ENCODE results near the gene OR2T29.
"Not testable (repeated sequence)": the region's sequence is repeated elsewhere in the genome, so short reads cannot be mapped to it uniquely, and the experiment has no call there.

The OR2T29 gene

DNA sequence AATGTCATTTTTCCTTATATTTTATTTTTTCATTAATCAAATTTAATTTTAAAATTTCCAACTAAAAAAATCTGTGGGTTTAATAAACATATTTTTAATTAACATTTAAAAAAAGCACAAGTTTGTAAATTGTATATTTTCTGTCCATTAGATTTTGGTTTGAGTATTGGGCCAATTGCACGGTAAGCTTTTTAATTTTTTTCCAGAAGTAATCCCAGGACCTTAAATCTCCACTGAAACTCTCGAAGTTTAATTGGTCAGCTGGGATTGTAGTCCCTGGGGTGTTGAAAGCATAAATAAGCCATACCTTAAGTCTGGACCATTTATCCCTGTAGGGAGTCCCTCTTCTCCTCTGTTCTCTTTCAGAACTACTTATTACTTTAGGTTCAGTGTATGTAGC is 54.8 kb downstream of the OR2T29 start, which contains the start of gene OR2G6:
Gene OR2G6, plus strand, starts transcription at position 301 of the 400 bp plus-strand sequence. CDS start 13,574 bp downstream, outside the sequence.
- DNase-seq = not testable (repeated sequence)

Measured in fibroblast of skin of back (primary cell).